Measurements from ENCODE around the gene C20orf204.

C20orf204 gene

GRCh38 chr20:64049060-64049877, 13.3 kb downstream of the C20orf204 start, which contains the start of gene SOX18:
SOX18 (minus strand) TSS chr20:64049639; CDS start chr20:64049516, 123 bp downstream.
- TF ChIP-seq, protein P1, sequence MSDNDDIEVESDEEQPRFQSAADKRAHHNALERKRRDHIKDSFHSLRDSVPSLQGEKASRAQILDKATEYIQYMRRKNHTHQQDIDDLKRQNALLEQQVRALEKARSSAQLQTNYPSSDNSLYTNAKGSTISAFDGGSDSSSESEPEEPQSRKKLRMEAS (IDR thresholded peaks at IDR 0.05): no peak
- TF ChIP-seq TCF12 (IDR thresholded peaks at IDR 0.05; ENCODE audit: low read depth) (no peak), TEAD4 (IDR thresholded peaks at IDR 0.05) (peak; percentile 8; the same call in 1 of the 2 replicates), CREB1 (IDR thresholded peaks at IDR 0.05; ENCODE audit: low read depth) (no peak), EGR1 (IDR thresholded peaks at IDR 0.05) (peak; percentile 43; the same call in 1 of the 2 replicates)

DNA sequence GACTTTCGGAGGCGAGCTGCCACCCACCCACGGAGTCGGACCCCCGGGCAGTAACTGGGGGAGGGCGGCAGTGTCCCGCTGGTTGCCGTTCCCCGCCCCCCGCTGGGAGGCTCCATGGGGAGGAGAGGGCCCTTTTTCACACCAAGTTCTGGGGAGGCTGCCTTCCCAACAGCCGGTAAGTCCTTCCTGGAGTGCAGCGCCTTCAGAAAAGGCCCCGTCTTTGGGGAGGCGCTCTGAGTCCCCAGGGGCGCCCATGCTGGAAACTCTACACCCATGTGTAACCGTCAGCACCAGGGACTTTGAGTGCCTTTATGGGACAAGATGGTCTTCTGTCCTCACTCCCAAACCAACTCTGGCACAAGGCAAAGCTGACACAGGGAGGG, 13.9 kb downstream of the C20orf204 start:
- no peak for TF ChIP-seq CREB1 (IDR thresholded peaks at IDR 0.05; ENCODE audit: low read depth)
- TF ChIP-seq, protein P1 (IDR thresholded peaks at IDR 0.05): no peak

DNA sequence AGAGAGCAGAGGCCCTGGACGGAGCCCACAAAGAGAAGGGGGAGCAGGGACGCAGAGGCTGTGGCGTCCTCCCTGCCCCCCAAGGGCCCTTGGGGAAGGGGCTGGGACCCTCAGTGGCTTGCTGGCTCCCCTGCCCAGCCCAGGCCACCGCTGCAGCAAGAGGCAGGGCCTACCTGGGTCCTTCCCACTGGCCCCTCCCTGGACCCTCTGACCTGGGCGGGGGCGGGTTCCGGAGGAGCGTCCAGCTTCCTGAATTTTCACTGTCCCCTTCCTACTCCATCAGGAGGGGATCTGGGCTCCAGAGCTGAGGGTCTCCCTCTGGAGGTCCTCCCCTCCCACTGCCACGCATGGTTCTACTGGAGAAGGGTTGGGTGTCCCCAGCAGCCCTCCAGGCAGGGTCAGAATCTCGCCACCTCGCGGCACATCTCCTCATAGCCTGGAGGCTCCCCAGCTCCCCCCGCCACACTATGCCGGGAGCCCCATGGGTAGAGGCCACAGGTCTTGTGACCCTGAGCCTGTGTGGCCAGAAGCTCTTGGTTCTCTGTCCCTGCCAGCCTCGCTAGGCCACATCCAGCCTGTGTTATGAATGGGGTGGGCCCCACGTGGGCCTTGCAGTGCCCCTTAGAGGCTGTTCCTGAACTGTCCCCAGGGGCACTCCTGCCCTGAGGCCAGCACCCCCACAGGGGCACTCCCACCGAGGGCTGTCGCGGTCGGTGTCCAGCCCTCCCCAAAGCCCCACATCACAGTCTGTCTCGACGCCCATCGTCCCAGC, 14.5 kb downstream of the C20orf204 start:
- TF ChIP-seq, protein P1 (IDR thresholded peaks at IDR 0.05): no peak
- TF ChIP-seq NFIC (IDR thresholded peaks at IDR 0.05) (no peak), FOXM1 (IDR thresholded peaks at IDR 0.05; ENCODE audit: borderline replicate concordance, low read depth) (no peak), RAD21 (IDR thresholded peaks at IDR 0.05; ENCODE audit: low read depth) (no peak), TAF1 (IDR thresholded peaks at IDR 0.05; ENCODE audit: low read depth) (no peak), CREB1 (IDR thresholded peaks at IDR 0.05; ENCODE audit: low read depth) (no peak), YY1 (IDR thresholded peaks at IDR 0.05; ENCODE audit: low read depth) (no peak), EGR1 (IDR thresholded peaks at IDR 0.05) (no peak)
- TF ChIP-seq, protein P2, sequence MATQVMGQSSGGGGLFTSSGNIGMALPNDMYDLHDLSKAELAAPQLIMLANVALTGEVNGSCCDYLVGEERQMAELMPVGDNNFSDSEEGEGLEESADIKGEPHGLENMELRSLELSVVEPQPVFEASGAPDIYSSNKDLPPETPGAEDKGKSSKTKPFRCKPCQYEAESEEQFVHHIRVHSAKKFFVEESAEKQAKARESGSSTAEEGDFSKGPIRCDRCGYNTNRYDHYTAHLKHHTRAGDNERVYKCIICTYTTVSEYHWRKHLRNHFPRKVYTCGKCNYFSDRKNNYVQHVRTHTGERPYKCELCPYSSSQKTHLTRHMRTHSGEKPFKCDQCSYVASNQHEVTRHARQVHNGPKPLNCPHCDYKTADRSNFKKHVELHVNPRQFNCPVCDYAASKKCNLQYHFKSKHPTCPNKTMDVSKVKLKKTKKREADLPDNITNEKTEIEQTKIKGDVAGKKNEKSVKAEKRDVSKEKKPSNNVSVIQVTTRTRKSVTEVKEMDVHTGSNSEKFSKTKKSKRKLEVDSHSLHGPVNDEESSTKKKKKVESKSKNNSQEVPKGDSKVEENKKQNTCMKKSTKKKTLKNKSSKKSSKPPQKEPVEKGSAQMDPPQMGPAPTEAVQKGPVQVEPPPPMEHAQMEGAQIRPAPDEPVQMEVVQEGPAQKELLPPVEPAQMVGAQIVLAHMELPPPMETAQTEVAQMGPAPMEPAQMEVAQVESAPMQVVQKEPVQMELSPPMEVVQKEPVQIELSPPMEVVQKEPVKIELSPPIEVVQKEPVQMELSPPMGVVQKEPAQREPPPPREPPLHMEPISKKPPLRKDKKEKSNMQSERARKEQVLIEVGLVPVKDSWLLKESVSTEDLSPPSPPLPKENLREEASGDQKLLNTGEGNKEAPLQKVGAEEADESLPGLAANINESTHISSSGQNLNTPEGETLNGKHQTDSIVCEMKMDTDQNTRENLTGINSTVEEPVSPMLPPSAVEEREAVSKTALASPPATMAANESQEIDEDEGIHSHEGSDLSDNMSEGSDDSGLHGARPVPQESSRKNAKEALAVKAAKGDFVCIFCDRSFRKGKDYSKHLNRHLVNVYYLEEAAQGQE (IDR thresholded peaks at IDR 0.05; ENCODE audit: low read depth): no peak
- TF ChIP-seq, protein P3, sequence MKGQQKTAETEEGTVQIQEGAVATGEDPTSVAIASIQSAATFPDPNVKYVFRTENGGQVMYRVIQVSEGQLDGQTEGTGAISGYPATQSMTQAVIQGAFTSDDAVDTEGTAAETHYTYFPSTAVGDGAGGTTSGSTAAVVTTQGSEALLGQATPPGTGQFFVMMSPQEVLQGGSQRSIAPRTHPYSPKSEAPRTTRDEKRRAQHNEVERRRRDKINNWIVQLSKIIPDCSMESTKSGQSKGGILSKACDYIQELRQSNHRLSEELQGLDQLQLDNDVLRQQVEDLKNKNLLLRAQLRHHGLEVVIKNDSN (IDR thresholded peaks at IDR 0.05): no peak

GRCh38 chr20:64051033-64051452, 15.1 kb downstream of the C20orf204 start:
- TF ChIP-seq EGR1 (IDR thresholded peaks at IDR 0.05) (no peak), RAD21 (IDR thresholded peaks at IDR 0.05; ENCODE audit: low read depth) (no peak), CEBPB (IDR thresholded peaks at IDR 0.05) (no peak), FOXM1 (IDR thresholded peaks at IDR 0.05; ENCODE audit: borderline replicate concordance, low read depth) (no peak), ZBTB7A (IDR thresholded peaks at IDR 0.05; ENCODE audit: low read depth) (no peak), YY1 (IDR thresholded peaks at IDR 0.05; ENCODE audit: low read depth) (no peak)
- TF ChIP-seq, protein P3 (IDR thresholded peaks at IDR 0.05): no peak

GRCh38 chr20:64051561-64052325, 15.8 kb downstream of the C20orf204 start:
- no peak for TF ChIP-seq EP300 (IDR thresholded peaks at IDR 0.05; ENCODE audit: borderline replicate concordance)
- TF ChIP-seq, protein P2 (IDR thresholded peaks at IDR 0.05; ENCODE audit: low read depth): no peak
- no peak for TF ChIP-seq FOXM1 (IDR thresholded peaks at IDR 0.05; ENCODE audit: borderline replicate concordance, low read depth)
- no peak for TF ChIP-seq TEAD4 (IDR thresholded peaks at IDR 0.05)
- TF ChIP-seq TAF1 (IDR thresholded peaks at IDR 0.05; ENCODE audit: low read depth): no peak
- no peak for TF ChIP-seq ZBTB7A (IDR thresholded peaks at IDR 0.05; ENCODE audit: low read depth)
- TF ChIP-seq, protein P1 (IDR thresholded peaks at IDR 0.05): no peak
- TF ChIP-seq TCF12 (IDR thresholded peaks at IDR 0.05; ENCODE audit: low read depth): no peak
- no peak for TF ChIP-seq YY1 (IDR thresholded peaks at IDR 0.05; ENCODE audit: low read depth)
- TF ChIP-seq CREB1 (IDR thresholded peaks at IDR 0.05; ENCODE audit: low read depth): no peak
- no peak for TF ChIP-seq CEBPB (IDR thresholded peaks at IDR 0.05)
- TF ChIP-seq EGR1 (IDR thresholded peaks at IDR 0.05): no peak
- TF ChIP-seq NFIC (IDR thresholded peaks at IDR 0.05): no peak
- no peak for TF ChIP-seq RAD21 (IDR thresholded peaks at IDR 0.05; ENCODE audit: low read depth)
